Stomach (tissue), 9 donors: Measurements from ENCODE around the gene CHST13. TPM values are rescaled to one million over a fixed set of nuclear protein-coding genes. Genes with fewer than 3 reads are reported as not detected.

Experiments used
- DNase-seq, 2 donors: peaks; one replicate each; pipeline versions ENCODE4 v3.0.0 to v3.0.0-alpha.2; 2013 to 2019
- H3K27ac ChIP-seq, 5 donors: fragments of 200-600 bp in 4 of 5; sonication (generic) in 4 of 5; one replicate each; pipeline ENCODE4 v1.5.1; 2013 to 2019; ENCODE audit warnings: mild to moderate bottlenecking in 1 of 5, moderate library complexity in 1 of 5
- H3K27me3 ChIP-seq, 3 donors: fragments of 200-600 bp; sonication (generic); one replicate each; pipeline ENCODE4 v1.5.1; 2017 to 2019; ENCODE audit warnings: mixed run types in 1 of 3
- H3K36me3 ChIP-seq, 4 donors: fragments of 200-600 bp; sonication (generic); 1 replicate in 3 of 4; 2 replicates in 1 of 4; pipeline ENCODE4 v1.5.1; 2016 to 2019
- H3K4me1 ChIP-seq, 4 donors: fragments of 200-600 bp; sonication (generic); one replicate each; pipeline ENCODE4 v1.5.1; 2016 to 2019
- H3K4me3 ChIP-seq, 4 donors: fragments of 200-600 bp; sonication (generic) in 3 of 4; one replicate each; pipeline ENCODE4 v1.5.1; 2016 to 2019; ENCODE audit warnings: mild to moderate bottlenecking in 1 of 4
- H3K9me3 ChIP-seq, 4 donors: fragments of 200-600 bp; sonication (generic); one replicate each; pipeline ENCODE4 v1.5.1; 2016 to 2019
- CTCF ChIP-seq, 7 experiments: fragments of 450-650 bp in 4 of 7; fragments of 200-600 bp in 3 of 7; sonication (generic) in 3 of 7; IDR thresholded peaks; one replicate each; pipeline ENCODE4 v1.5.1; 2016 to 2019; ENCODE audit warnings: antibody characterized with exemption in 7 of 7, control low read depth in 2 of 7, mild to moderate bottlenecking in 1 of 7
- EP300 ChIP-seq: sonication (generic); formaldehyde crosslinking; IDR thresholded peaks from one replicate; pipeline ENCODE4 v1.6.1; 2017; ENCODE audit warnings: antibody characterized with exemption
- POLR2A ChIP-seq, 4 donors: fragments of 450-650 bp; IDR thresholded peaks; one replicate each; pipeline ENCODE4 v1.6.1; 2016; ENCODE audit warnings: antibody characterized with exemption in 4 of 4, control low read depth in 2 of 4, mild to moderate bottlenecking in 1 of 4, moderate library complexity in 1 of 4
- POLR2AphosphoS5 ChIP-seq, 3 donors: sonication (generic); formaldehyde crosslinking; IDR thresholded peaks; one replicate each; pipeline ENCODE4 v1.6.1; 2016; ENCODE audit warnings: antibody characterized with exemption in 3 of 3
- WGBS, 5 donors: extraction: QIAGEN DNeasy Blood & Tissue Kit in 3 of 5; methylation state at CpG; one replicate each; pipeline versions ENCODE4 v1.1.5 to v1.1.7; 2013 to 2018; 5-methylcytosine and 5-hydroxymethylcytosine counted together
- intact Hi-C: fragments of 100-400 bp; cut with DNase I; formaldehyde crosslinking; loops from one replicate; pipeline ENCODE4 v1.15.1; 2023; ENCODE audit warnings: low total_unique reads
- polyA plus RNA-seq, 3 donors: library from polyadenylated mRNA; stranded (reverse); fragments of 200-250 nt; gene quantifications; one replicate each; pipeline ENCODE4 v1.2.3, GENCODE V29; 2013
- total RNA-seq, 5 donors: library from RNA; depleted of rRNA; stranded (reverse); fragments of >200 nt; gene quantifications; one replicate each; pipeline versions ENCODE4 v1.1.0 to v1.2.3, GENCODE V29; 2014 to 2016
- donor health status: healthy with polysubstance abuse.
- donor health status: Bipolar disorder and iron deficiency.
- donor health status: healthy.

Gene CHST13
- total and polyA plus RNA-seq, 8 donors, result 0.08 to 12.5 (median 1.0) TPM; not detected in 2

- Histone ChIP-seq H3K9me3 (no peaks in the 10 kb centered on the region), H3K27ac (no peak overlapping the region), H3K4me1 (peaks cover 0 to 9% (median 3%) of the 10 kb centered on the region in 4 donors), H3K4me3 (no peak overlapping the region), H3K36me3 (no peaks in the 10 kb centered on the region), H3K27me3 (no peaks in the 10 kb centered on the region)
- intact Hi-C loops, result no loop called here
- WGBS, 5 donors, result 78 to 91% (median 86%) methylated on average over 21 of the region's 21 CpGs
- no peak for DNase-seq
- no peak for TF ChIP-seq EP300
- TF ChIP-seq POLR2A (IDR thresholded peaks at IDR 0.05), result no peak
- TF ChIP-seq CTCF (IDR thresholded peaks at IDR 0.05), result no peak
- TF ChIP-seq POLR2AphosphoS5 (IDR thresholded peaks at IDR 0.05), result no peak
Measured at GRCh38 chr3:126491221-126492013, 32.5 kb upstream of the CHST13 start.

GRCh38 chr3:126493051-126493450 lies 30.9 kb upstream of the CHST13 start:
- Histone ChIP-seq H3K4me1 (no peaks in the 10 kb centered on the region), H3K36me3 (no peaks in the 10 kb centered on the region), H3K27me3 (peaks cover 0 to 7% (median 0%) of the 10 kb centered on the region in 3 donors), H3K9me3 (no peaks in the 10 kb centered on the region), H3K4me3 (no peak overlapping the region), H3K27ac (no peak overlapping the region)
- no peak for TF ChIP-seq EP300
- no peak for TF ChIP-seq CTCF (IDR thresholded peaks at IDR 0.05)
- no peak for TF ChIP-seq POLR2AphosphoS5 (IDR thresholded peaks at IDR 0.05)
- no peak for TF ChIP-seq POLR2A (IDR thresholded peaks at IDR 0.05)
- DNase-seq, result no peak
- intact Hi-C loops, result no loop called here
- 69 to 87% (median 85%) methylated on average over 12 to 14 of the region's 14 CpGs for whole genome bisulfite sequencing, 5 donors

- no peaks in the 10 kb centered on the region for H3K4me1 ChIP-seq
- DNase-seq, result no peak
- 73 to 82% (median 79%) methylated on average over 9 of the region's 9 CpGs for WGBS, 5 donors
- no peak overlapping the region for H3K27ac ChIP-seq
- H3K36me3 ChIP-seq, result no peaks in the 10 kb centered on the region
- H3K27me3 ChIP-seq, result peaks cover 0 to 7% (median 0%) of the 10 kb centered on the region in 3 donors
- H3K9me3 ChIP-seq, result no peaks in the 10 kb centered on the region
- no peak overlapping the region for H3K4me3 ChIP-seq
- TF ChIP-seq POLR2A (IDR thresholded peaks at IDR 0.05) (no peak), EP300 (no peak), POLR2AphosphoS5 (IDR thresholded peaks at IDR 0.05) (no peak), CTCF (IDR thresholded peaks at IDR 0.05) (no peak)
- intact Hi-C loops, result no loop called here
Measured at GRCh38 chr3:126493739-126494138, 30.2 kb upstream of the CHST13 start.

- TF ChIP-seq CTCF (IDR thresholded peaks at IDR 0.05) (no peak), POLR2AphosphoS5 (IDR thresholded peaks at IDR 0.05) (no peak), POLR2A (IDR thresholded peaks at IDR 0.05) (no peak), EP300 (no peak)
- no peaks in the 10 kb centered on the region for H3K9me3 ChIP-seq
- no peak for DNase-seq
- peaks cover 0 to 7% (median 0%) of the 10 kb centered on the region in 3 donors for H3K27me3 ChIP-seq
- intact Hi-C loops, result no loop called here
- H3K4me3 ChIP-seq, result no peak overlapping the region
- WGBS, 5 donors, result 55 to 63% (median 59%) methylated on average over 10 to 12 of the region's 12 CpGs
- H3K36me3 ChIP-seq, result no peaks in the 10 kb centered on the region
- H3K4me1 ChIP-seq, result no peaks in the 10 kb centered on the region
- H3K27ac ChIP-seq, result no peak overlapping the region
Measured at GRCh38 chr3:126494204-126494969, 29.6 kb upstream of the CHST13 start.
